ENCODE results near the gene DEAF1. TPM values are rescaled to one million over a fixed set of nuclear protein-coding genes. Genes with fewer than 3 reads are reported as not detected.

The DEAF1 gene
- total and polyA plus RNA-seq, 7 donors: 12.5 to 30.0 (median 18.1) TPM

DNA sequence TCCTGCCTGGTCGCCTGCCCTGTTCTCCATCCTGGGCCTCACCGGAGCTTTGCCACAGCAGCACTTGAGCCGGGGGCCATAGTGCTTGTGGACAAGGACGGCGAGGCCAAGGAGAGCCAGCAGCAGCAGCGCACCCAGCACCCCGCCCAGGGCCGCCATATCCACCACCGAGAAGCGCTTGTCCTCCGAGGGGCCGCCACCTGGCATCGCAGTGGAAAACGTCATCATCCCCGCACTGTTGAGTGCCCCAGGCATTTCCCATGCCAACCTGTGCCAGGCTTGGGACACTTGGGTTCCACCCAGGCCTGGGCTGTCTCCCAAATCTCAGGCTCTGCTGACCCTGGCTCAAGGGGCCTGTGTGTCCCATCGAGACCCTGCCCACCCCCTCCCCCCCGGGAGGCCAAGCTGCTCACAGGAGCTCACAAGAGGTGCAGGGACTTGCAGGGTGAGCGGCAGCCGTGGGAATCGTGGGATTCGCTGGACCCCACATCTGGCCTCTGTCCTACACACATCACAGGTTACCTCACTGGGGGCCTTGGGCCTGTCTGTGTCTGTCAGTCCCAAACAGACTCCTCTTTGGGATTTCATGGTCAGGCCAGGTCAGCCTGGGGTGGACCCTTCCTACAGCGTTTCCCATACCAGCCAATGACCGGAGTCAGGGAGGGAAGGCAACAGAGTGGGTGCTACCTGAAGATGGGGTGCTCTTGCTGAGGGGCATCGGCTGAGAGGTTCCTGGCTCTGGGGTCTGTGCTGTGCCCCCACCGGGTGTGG is 76.9 kb downstream of the DEAF1 start:
- WGBS, 3 donors: 89 to 91% (median 89%) methylated on average over 24 to 25 of the region's 25 CpGs
- H3K4me1 ChIP-seq: peaks cover 24% of the 10 kb centered on the region
- no peak for TF ChIP-seq CTCF (IDR thresholded peaks at IDR 0.05)
- H3K27me3 ChIP-seq (ENCODE audit: insufficient read depth in 3 of 3, low read length in 2 of 3): no peaks in the 10 kb centered on the region
- peaks cover 0 to 15% of the 10 kb centered on the region in 2 donors for H3K36me3 ChIP-seq (ENCODE audit: insufficient read depth in 1 of 2, low read depth in 1 of 2)
- H3K27ac ChIP-seq: no peak overlapping the region
- no peaks in the 10 kb centered on the region for H3K9me3 ChIP-seq
- intact Hi-C loops (cut with DNase I): no loop called here
- DNase-seq: no peak
- no peak overlapping the region for H3K4me3 ChIP-seq
- no peak for ATAC-seq

DNA sequence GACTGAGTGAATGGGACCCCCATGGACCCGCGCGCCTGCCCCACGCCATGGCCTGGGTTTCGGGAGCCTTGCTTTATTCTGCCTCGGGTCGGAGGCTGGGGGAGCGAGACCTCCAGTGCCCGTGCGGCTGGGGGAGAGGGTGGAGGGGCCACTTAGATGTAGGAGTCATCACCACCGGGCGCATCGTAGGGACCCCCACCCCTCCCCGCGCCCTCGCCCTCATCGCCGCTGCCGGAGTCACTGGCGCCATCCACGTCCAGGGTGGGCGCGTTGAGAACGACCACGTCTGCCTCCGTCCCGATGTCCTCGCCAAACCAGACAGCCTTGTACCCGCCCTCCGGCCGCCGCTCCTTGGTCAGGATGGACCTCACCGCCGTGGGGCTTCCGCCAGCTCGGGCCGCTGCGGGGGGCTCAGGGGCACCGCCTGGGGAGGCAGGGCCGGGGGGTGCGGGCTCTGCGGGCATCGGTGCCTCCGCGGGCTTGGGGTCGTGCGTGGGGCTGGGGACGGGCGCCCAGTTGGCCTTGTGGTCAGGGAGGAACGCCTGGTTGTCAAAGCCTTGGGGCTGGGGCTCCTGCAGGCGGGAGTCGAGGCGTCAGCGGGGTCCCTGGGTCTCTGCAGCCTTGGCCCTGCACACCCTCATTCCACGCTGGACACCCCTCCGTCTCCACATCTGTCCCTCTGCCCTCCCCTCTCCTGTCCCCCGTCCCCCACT is 77.7 kb downstream of the DEAF1 start:
- Histone ChIP-seq H3K4me3 (no peak overlapping the region), H3K36me3 (ENCODE audit: insufficient read depth in 1 of 2, low read depth in 1 of 2) (peaks cover 0 to 18% of the 10 kb centered on the region in 2 donors), H3K4me1 (peaks cover 31% of the 10 kb centered on the region), H3K27me3 (ENCODE audit: insufficient read depth in 3 of 3, low read length in 2 of 3) (no peaks in the 10 kb centered on the region), H3K27ac (no peak overlapping the region), H3K9me3 (no peaks in the 10 kb centered on the region)
- intact Hi-C loops (cut with DNase I): no loop called here
- DNase-seq (peak in 1 of 2 donors; percentile 33), ATAC-seq (no peak)
- no peak for TF ChIP-seq CTCF (IDR thresholded peaks at IDR 0.05)
- WGBS, 3 donors: 91 to 94% (median 93%) methylated on average over 38 to 57 of the region's 57 CpGs

GRCh38 chr11:616320-617198 is 78.5 kb downstream of the DEAF1 start:
- peak overlapping the region; percentile 85 for H3K4me3 ChIP-seq
- peaks cover 39% of the 10 kb centered on the region for H3K4me1 ChIP-seq
- no peak for TF ChIP-seq CTCF (IDR thresholded peaks at IDR 0.05)
- peak overlapping the region; percentile 93 for H3K27ac ChIP-seq
- H3K36me3 ChIP-seq (ENCODE audit: insufficient read depth in 1 of 2, low read depth in 1 of 2): peaks cover 0 to 24% of the 10 kb centered on the region in 2 donors
- no peaks in the 10 kb centered on the region for H3K27me3 ChIP-seq (ENCODE audit: insufficient read depth in 3 of 3, low read length in 2 of 3)
- intact Hi-C loops (cut with DNase I): no loop called here
- H3K9me3 ChIP-seq: no peaks in the 10 kb centered on the region
- DNase-seq (peak in 1 of 2 donors; percentile 34), ATAC-seq (no peak)
- WGBS, 3 donors: 84 to 86% (median 85%) methylated on average over 39 of the region's 39 CpGs

DNA sequence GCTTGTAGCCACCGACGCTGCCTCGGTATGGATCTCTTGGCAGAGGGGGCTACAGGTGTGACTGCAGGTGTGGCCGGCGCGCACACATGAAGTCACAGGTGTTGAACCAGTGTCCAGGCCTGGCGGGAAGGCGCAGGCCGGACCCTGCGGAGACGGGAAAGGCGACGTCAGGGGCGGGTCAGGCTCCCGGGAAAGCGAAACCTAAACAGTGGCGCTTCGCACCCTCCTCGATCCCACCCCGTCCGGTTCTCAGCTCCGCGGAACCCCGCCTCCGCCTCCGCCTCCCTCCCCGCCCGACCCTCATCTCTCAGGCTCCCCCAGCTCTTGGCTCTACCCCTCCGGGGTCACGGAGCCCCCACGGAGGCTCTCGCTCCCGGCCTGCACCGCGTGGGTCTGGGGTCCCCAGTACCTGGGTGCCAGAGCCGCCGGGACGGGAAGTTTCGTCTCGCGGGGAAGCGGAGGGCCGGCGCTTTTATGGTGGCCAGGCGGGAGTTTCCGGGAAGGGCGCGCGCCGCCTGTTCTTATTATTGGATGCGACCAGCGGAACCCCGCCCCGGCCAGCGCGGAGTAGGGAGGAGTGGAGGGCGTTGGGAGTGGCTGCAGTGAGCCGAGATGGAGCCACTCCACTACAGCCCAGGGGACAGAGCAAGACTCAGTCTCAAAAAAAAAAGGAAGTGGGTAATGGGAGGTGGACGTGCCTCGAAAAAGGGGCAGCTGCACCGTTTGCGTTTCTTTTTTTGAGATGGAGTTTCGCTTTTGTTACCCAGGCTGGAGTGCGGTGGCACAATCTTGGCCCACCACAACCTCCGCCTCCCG is 79.3 kb downstream of the DEAF1 start, which contains the start of gene IRF7:
TSS of gene IRF7 (minus strand) at position 447 of the 816 bp plus-strand sequence. CDS start 586 bp downstream, outside the sequence.
- ATAC-seq (peak; percentile 63 to 76 (median 67)), DNase-seq (peak; percentile 96 to 97)
- H3K9me3 ChIP-seq: no peaks in the 10 kb centered on the region
- H3K27me3 ChIP-seq (ENCODE audit: insufficient read depth in 3 of 3, low read length in 2 of 3): no peaks in the 10 kb centered on the region
- TF ChIP-seq CTCF (IDR thresholded peaks at IDR 0.05): no peak
- peaks cover 39% of the 10 kb centered on the region for H3K4me1 ChIP-seq
- 4 to 8% (median 5%) methylated on average over 59 to 66 of the region's 66 CpGs for WGBS, 3 donors
- peaks cover 6 to 33% of the 10 kb centered on the region in 2 donors for H3K36me3 ChIP-seq (ENCODE audit: insufficient read depth in 1 of 2, low read depth in 1 of 2)
- peak within 1 kb of the TSS; percentile 85 for H3K4me3 ChIP-seq
- peak within 1 kb of the TSS; percentile 93 for H3K27ac ChIP-seq
- intact Hi-C loops (cut with DNase I): no loop called here
